Right kidney (tissue), 1 donor: ENCODE measurements around the gene AFF3.

Source experiments
- DNase-seq: peaks from one replicate; pipeline ENCODE4 v3.0.0-alpha.2; 2016

Gene AFF3

DNA sequence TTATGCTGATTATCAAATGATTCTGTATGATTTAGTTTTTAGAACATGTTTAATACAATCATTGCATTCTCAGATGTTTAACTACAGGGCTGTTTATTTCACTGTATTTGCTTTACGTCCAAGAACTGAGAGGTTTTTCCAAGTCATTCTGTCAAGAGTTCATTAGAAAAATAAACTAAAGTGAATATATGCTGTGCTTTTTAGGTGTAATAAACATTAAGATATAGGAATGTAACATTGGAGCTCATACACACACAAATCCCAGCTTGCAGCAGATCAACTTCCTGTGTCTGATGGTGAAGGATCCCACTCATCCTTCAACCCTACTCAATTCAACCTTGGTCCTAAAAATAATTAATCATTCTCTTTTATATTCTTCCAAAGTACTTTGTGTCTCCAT, 285.0 kb downstream of the AFF3 start:
- DNase-seq = no peak

- no peak for DNase-seq
Measured at GRCh38 chr2:99856119-99856518, 286.3 kb downstream of the AFF3 start.

- no peak for DNase-seq
Measured at GRCh38 chr2:99854236-99854852, 288.0 kb downstream of the AFF3 start.

GRCh38 chr2:99852956-99853355, 289.4 kb downstream of the AFF3 start:
- no peak for DNase-seq

DNA sequence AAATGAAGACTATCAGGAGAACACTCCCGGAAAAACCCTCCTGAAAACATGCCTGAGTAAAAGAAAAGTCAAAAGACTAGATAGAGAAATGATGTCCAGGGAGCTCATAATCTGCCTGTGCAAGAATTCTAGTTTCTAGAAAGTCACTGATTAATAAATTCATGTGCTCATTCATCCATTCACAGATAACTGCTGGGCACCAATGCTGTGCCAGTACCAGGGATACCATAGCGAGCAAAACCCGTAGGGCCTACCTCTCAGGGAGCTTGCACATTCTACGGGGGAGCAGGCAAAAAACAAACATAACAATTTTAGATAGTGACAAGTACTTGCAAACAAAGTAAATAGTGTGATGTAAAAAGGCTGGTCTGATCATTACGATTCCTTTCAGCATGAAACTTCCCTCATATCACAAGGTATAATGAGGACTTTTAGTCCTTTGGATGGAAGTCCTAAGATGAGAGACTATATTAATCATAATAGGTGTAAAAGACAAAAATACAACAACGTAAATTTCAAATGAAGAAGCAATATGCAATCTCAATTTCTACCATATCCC, 289.9 kb downstream of the AFF3 start:
- DNase-seq = no peak

DNA sequence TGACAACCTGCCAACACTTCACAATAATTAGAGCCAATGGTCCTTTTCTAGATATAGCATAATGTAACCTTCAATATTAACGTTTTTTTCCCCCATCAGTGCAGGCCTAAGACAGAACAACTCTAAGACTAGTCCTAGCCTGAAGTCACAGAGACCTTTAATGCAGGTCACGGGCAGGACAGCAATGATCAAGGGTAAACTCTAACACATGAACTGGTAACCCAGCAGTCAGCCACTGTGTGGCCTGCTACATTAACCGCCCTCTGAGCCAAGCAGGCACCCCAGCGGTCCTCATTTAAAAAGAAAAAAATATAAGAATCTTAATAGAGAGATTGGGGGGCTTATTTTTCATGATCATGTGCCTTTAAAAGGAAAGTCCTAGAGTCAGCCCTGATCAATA, 290.6 kb downstream of the AFF3 start:
- DNase-seq = no peak

GRCh38 chr2:99851089-99851488, 291.3 kb downstream of the AFF3 start:
- no peak for DNase-seq

- DNase-seq = no peak
Measured at GRCh38 chr2:99850084-99850710, 292.2 kb downstream of the AFF3 start.

GRCh38 chr2:99846462-99847107, 295.8 kb downstream of the AFF3 start:
- DNase-seq = no peak

DNA sequence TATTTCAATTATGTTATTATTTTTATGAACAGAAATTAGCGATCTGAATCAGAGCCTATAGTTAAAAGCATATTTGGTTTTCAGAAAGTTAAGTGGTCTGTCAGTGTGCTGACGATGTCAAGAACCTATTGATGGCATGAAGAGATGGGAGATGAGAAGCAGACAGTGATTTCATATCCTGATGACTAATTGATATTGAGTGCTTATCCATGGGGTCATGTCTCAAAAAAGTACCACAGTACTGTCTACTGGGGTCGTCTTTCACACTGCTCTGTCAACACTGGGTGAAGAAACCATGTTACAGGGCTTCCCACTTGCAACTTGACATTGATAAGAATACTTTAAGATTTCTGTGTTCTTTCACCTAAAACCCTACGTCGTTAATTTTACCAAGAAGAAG, 297.1 kb downstream of the AFF3 start:
- DNase-seq = no peak

GRCh38 chr2:99842451-99842850, 299.9 kb downstream of the AFF3 start:
- no peak for DNase-seq

DNA sequence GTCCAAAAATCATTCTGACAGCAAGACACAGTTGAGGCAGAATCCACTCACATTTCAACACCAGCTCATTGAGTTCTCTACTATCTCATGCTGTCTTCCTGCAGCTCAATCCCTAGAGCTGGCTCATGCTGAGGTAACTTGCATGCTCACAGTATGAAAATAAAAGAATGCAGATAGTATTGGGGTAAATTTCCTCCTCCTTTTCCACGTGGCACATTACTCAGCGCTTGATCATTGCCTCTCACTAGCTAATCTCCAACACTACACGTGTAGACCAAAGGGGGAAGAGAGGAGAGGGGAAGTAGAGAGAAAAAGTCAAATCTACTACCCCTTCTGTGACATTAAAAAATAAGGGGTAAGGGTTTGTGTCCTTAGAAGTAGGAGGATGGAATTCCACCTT, 300.6 kb downstream of the AFF3 start:
- DNase-seq = no peak

DNA sequence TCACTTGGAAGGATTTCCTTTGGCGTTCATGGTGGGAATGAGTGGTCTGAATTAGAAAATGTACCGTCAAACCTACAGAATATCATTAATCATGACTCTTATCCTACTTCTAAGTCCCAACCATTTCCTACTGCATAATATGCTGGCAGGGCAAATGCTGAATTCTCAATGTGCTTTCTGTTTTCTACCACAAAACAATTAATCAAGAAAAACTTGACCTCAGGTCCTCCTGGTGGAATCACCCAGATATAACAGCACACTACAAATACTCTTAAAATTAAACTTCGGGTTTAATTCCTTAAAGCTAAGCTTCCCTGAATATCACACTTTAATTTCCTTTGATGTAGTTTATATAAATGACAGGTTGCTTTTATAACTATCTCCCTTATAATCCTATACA, 301.6 kb downstream of the AFF3 start:
- no peak for DNase-seq

DNA sequence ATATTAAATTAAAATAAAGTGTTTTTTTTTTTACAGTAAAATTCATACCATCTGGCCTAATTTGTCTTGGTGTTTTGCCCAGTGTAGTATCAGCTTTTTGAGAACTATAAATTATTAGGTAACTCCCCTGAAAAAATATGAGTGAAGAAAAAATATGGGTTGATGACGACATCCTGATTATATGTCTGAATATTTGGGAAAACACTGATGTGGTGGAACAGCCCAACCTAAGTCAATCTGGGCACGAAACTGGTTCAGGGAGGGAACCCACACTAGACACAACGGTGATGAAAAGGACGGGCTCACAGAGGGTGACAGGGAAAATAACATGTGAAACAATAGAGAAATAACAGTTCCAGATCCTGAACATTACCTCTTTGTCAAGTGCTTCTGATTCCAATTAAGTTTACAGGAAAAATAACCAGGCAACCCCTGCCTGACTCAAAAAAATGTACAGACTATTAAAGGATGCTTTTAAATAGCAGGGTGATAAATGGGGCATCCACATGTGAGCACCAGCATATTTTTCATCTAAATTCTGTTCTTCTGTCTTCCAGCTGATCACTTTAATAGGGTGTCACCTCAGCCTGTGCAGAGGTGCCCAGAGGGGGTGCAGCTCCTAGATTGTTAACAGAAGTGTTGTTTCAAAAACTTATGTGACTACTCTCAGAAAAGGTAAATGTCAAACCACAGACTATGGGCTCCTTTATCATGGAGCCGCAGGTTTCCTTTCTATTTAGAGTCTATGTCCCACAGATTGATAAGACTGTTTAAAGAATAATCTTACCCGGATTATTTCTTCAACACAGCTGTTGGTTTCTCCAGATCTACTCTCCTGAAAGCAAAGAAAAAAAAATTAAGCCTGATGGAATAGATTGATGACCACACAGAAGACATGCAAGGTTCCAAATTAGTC, 305.4 kb downstream of the AFF3 start:
- no peak for DNase-seq

GRCh38 chr2:99834426-99834825, 308.0 kb downstream of the AFF3 start:
- DNase-seq = no peak

GRCh38 chr2:99833586-99834201, 308.7 kb downstream of the AFF3 start:
- no peak for DNase-seq

GRCh38 chr2:99832926-99833325, 309.5 kb downstream of the AFF3 start:
- DNase-seq = no peak

DNA sequence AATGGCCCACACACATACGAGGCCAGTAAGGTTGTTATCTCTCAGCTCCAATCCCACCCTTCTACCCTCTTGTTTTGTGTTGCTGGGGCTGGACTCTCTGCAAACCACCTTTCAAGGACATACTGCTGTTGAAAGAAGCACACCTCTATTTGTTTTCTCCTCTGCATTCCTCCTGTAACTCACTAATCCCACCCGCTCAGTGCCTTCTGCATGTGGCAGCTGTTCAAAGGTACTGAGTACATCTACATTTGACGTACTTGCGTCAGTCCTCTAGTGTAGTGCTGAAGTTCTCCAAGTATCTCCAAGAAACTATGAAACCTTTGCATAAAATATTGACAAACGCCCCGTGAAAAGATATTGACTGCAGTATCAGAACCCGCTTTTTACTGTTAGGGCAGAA, 310.6 kb downstream of the AFF3 start:
- no peak for DNase-seq

DNA sequence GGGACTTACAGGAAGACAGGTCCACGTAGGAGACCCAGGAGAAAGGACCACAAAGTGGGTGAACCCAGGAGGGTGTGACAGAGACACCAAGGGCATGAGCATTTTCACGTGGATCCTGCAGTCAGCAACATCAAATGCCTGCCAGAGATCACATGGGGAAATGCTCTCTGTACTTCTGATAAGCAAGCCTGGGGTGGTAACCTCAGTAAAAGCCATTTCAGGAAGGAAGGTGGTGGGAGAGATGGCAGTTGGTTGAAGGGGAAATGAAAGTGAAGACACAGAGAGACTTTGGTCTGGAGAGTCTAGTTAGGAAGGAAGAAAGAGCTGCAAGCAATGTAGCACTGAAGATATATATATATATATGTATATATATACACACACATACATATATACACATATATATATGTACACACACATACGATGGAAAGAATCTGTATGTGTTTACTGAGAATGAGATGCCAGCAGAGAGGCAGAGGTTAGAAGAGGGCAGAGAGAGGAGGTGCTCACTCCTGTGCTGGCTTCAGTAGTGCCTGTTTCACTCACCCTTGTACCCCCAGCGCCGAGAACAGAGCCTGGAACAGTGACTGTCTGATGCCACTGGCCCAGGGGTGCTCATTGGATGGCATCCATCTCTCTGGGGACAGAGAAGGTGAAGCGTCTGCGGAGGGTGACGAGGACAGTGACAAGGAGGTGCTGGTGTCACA, 314.9 kb downstream of the AFF3 start:
- no peak for DNase-seq

DNA sequence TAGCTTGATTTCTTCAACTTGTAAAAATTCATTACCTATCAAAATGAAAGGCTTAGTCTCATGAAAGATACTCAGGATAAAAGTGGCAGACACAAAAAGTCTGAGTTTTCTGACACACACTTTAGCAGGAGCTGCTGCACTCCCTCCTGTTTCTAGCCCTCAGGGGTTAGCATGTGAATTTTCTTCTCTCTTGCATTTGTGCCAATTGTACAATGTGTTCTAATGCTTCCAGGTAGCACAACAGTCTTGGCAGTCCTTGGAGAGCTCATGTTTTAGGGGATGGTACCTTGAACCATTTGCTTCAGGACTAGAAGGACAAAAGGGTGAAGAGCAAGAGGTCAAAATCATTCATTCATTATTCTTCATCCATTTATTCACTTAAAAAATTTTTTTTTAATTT, 316.8 kb downstream of the AFF3 start:
- no peak for DNase-seq

DNA sequence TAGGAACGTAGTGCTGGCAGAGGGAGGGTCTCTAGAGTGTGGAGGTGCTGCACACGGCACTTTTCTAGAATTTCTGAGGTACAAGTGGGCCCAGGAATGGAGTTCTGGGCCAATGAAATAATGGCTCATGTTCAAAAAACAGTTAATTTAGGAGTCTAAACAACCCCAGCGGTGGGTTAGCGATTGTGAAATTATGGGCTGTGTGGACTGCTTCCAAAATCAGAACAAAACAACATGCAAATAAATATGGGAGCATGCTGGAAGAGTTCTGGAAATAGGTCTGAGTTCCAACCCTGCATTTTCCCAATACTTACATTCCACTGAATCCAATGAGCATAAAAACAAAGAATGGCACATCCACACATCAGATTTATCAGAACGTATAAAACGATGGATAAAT, 317.6 kb downstream of the AFF3 start:
- no peak for DNase-seq
